Inflammatory macrophage treated with lipopolysaccharide for 1 hour (primary cell): ENCODE data around the gene MSI2.
A peak's percentile ranks its signal among the peaks of the same experiment; 100 is the strongest.

Experiments used
- DNase-seq, 2 donors: peaks; one replicate each; pipeline ENCODE4 v3.0.0-alpha.2; 2020 to 2022

Gene MSI2

GRCh38 chr17:57631871-57632270 lies 375.5 kb downstream of the MSI2 start:
- peak; percentile 68 for DNase-seq

- no peak for DNase-seq
Observed at GRCh38 chr17:57632294-57632693, 376.0 kb downstream of the MSI2 start.

- no peak for DNase-seq
Observed at GRCh38 chr17:57633236-57633635, 376.9 kb downstream of the MSI2 start.

- DNase-seq, result peak; percentile 63 to 84
Observed at GRCh38 chr17:57634713-57635465, 378.6 kb downstream of the MSI2 start.

- no peak for DNase-seq
Observed at GRCh38 chr17:57636274-57636673, 380.0 kb downstream of the MSI2 start.

- DNase-seq, result no peak
Observed at GRCh38 chr17:57636985-57637665, 380.8 kb downstream of the MSI2 start.

GRCh38 chr17:57637666-57638010 lies 381.3 kb downstream of the MSI2 start:
- no peak for DNase-seq

- no peak for DNase-seq
Observed at GRCh38 chr17:57638284-57638683, 382.0 kb downstream of the MSI2 start.

GRCh38 chr17:57639381-57639780 lies 383.1 kb downstream of the MSI2 start:
- no peak for DNase-seq

GRCh38 chr17:57640079-57640478 lies 383.8 kb downstream of the MSI2 start:
- no peak for DNase-seq

GRCh38 chr17:57641761-57642160 lies 385.4 kb downstream of the MSI2 start:
- no peak for DNase-seq

- DNase-seq, result no peak
Observed at GRCh38 chr17:57643062-57643461, 386.7 kb downstream of the MSI2 start.

- no peak for DNase-seq
Observed at GRCh38 chr17:57644326-57644725, 388.0 kb downstream of the MSI2 start.

GRCh38 chr17:57645950-57646665 lies 389.8 kb downstream of the MSI2 start:
- peak; percentile 48 to 87 for DNase-seq

GRCh38 chr17:57648720-57649119 lies 392.4 kb downstream of the MSI2 start:
- no peak for DNase-seq

GRCh38 chr17:57649191-57649590 lies 392.9 kb downstream of the MSI2 start:
- no peak for DNase-seq

- DNase-seq, result no peak
Observed at GRCh38 chr17:57649731-57650484, 393.6 kb downstream of the MSI2 start.

GRCh38 chr17:57650548-57650947 lies 394.2 kb downstream of the MSI2 start:
- no peak for DNase-seq

GRCh38 chr17:57651451-57651850 lies 395.1 kb downstream of the MSI2 start:
- no peak for DNase-seq

- DNase-seq, result no peak
Observed at GRCh38 chr17:57651996-57652395, 395.7 kb downstream of the MSI2 start.

GRCh38 chr17:57652811-57653210 lies 396.5 kb downstream of the MSI2 start:
- no peak for DNase-seq

GRCh38 chr17:57653279-57653678 lies 397.0 kb downstream of the MSI2 start:
- DNase-seq, result no peak
